Activated CD4-positive, alpha-beta T cell treated with anti-CD3 and anti-CD28 coated beads, Interleukin-2, Interleukin-6, amounts not matched to agents 100 ng/mL and 50 ng/mL, durations not matched to agents 16 hours and 8 hours (primary cell): Measurements from ENCODE around the gene LSS.
A peak's percentile ranks its signal among the peaks of the same experiment; 100 is the strongest.
"Not testable (repeated sequence)": the region's sequence is repeated elsewhere in the genome, so short reads cannot be mapped to it uniquely, and the experiment has no call there.

Source experiments
- DNase-seq: peaks from one replicate; pipeline ENCODE4 v3.0.0-alpha.2; 2020

Gene LSS

GRCh38 chr21:46151989-46152926 is 76.3 kb downstream of the LSS start:
- DNase-seq: no peak

- no peak for DNase-seq
These were observed 77.1 kb downstream of the LSS start for GRCh38 chr21:46151261-46151988.

GRCh38 chr21:46150491-46151121 is 78.0 kb downstream of the LSS start:
- DNase-seq: no peak

GRCh38 chr21:46150073-46150472 is 78.5 kb downstream of the LSS start:
- no peak for DNase-seq

GRCh38 chr21:46149205-46149901 is 79.2 kb downstream of the LSS start:
- DNase-seq: no peak

GRCh38 chr21:46148106-46148505 is 80.5 kb downstream of the LSS start:
- no peak for DNase-seq

GRCh38 chr21:46147429-46147828 is 81.1 kb downstream of the LSS start:
- peak; percentile 57 for DNase-seq

GRCh38 chr21:46146856-46147255 is 81.7 kb downstream of the LSS start:
- DNase-seq: no peak

- no peak for DNase-seq
These were observed 82.5 kb downstream of the LSS start for GRCh38 chr21:46145840-46146691.

GRCh38 chr21:46145159-46145839 is 83.3 kb downstream of the LSS start:
- DNase-seq: no peak

GRCh38 chr21:46144464-46145070 is 84.0 kb downstream of the LSS start:
- no peak for DNase-seq

- peak; percentile 14 for DNase-seq
These were observed 85.7 kb downstream of the LSS start for GRCh38 chr21:46142582-46143473.

- DNase-seq: no peak
These were observed 86.6 kb downstream of the LSS start for GRCh38 chr21:46141767-46142581.

- DNase-seq: not testable (repeated sequence)
These were observed 88.1 kb downstream of the LSS start for GRCh38 chr21:46140352-46141003.

GRCh38 chr21:46139686-46140085 is 88.9 kb downstream of the LSS start:
- no peak for DNase-seq

- no peak for DNase-seq
These were observed 90.1 kb downstream of the LSS start for GRCh38 chr21:46138383-46138970.
